Measurements from ENCODE around the gene IFNL1.
A peak's percentile ranks its signal among the peaks of the same experiment; 100 is the strongest.
"Not testable (repeated sequence)": the region's sequence is repeated elsewhere in the genome, so short reads cannot be mapped to it uniquely, and the experiment has no call there.

Gene IFNL1

DNA sequence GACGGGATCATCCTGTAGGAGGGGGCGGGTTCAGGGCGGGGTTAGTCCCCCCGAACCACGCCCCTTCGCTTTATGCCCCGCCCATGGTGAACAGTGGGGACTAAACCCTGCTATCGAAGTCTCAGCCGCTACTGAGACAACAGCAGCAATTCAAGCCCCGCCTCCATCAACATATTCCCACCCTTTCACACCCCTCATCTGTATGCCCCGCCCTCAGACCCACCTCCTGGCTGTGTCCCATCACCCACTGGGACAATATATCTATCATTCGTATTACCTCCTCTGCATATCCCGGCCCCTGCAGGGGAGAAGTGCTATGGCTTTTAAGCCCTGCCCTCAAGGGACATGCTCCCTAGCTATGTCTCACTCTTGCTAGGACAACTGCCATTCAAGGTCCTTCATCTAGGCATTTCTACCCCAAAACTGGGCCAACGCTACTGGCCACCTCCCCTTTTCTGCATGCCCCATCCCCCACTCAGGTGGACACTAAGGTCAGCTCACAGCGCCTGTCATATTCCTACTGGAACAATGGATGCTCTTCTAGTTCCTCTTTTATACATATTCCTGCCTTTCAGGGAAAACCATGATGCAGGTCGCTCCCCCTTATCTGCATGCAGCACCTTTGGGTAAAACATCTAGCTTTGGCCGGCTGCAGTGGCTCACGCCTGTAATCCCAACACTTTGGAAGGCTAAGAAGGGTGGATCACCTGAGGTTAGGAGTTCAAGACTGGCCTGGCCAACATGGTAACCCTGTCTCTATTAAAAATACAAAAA, 12.5 kb downstream of the IFNL1 start:
- DNase-seq (ENCODE audit: low read depth) = no peak

DNA sequence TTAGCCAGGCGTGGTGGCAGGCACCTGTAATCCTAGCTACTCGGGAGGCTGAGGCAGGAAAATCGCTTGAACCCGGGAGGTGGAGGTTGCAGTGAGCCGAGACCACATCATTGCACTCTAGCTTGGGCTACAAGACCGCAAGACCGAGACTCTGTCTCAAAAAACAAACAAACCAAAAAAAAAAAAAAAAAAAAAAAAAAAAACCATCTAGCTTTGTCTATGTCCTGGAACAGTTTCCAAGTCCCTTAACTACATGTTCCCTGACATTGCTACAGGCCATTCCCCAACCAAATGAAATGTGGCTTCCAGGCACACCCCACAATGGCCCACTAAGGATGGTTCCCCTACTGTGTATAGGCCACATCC, 13.1 kb downstream of the IFNL1 start:
- DNase-seq (ENCODE audit: low read depth) = not testable (repeated sequence)

DNA sequence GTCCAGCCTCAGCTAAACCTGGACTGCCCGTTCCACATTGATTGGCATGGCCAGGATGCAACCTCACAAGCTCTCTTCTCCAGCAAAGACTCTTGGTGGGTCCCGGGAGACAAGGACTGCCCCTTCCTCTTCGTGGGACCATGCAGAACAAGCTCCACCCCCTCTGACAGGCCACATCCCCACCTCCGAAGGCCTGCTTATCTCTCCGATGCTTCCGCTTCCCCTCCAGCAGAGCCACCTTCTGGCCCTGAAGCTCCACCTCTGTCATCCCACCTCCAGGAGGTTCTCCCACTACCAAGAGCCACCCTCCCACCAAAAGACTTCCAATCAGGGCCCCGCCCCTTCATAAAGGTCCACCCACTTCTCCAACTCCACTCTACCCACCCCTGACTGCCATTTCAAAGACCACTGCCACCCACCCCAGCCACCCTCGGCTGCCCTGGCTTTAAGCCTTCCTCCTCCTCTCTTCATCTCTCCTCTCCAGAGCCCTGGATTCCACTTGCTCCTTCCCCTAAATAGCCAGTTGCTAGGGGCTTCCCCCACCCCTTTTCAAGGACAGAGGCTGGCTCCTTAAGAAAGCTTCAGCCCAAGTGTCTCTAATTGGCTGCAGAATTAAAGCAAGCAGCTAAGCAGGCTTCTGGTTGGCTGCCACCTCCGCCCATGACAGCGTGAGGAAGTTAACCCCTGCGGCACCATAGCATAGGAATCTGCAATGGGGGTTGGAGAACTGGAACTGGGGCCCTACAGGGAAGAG, 14.5 kb downstream of the IFNL1 start:
- DNase-seq (ENCODE audit: low read depth) = peak; percentile 28

DNA sequence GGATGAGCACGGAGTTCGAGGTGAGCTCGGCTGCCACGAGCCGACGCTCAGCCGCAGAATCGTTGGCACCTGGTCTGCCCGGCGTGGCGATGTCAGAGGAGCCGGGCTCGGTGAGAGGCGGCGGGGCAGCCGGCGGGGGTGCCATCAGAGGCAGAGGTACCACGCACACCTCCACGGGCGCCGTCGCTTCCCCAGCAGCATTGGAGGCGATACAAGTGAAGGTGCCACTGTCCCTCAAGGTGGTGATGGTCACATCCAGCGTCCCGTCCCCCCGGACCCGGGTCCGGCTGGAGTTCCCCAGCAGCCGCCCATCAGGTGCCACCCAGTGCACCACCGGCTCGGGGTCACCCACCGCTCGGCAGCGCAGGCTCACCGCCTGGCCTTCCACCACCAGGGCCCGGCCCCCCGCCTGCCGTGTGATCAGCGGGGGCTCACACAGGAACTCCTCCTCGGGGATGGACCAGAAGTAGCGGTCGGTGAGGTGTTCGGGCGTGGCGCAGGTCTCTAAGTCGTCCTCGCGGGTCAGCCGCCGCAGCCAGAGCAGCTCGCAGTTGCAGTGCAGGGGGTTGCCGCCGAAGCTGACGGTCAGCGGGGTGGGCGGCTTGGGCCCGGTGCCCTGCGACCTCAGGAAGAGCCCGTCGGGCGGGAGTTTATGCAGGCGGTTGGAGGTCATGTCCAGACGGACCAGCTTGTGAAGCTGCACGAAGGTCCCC, 18.0 kb downstream of the IFNL1 start:
- no peak for DNase-seq (ENCODE audit: low read depth)

DNA sequence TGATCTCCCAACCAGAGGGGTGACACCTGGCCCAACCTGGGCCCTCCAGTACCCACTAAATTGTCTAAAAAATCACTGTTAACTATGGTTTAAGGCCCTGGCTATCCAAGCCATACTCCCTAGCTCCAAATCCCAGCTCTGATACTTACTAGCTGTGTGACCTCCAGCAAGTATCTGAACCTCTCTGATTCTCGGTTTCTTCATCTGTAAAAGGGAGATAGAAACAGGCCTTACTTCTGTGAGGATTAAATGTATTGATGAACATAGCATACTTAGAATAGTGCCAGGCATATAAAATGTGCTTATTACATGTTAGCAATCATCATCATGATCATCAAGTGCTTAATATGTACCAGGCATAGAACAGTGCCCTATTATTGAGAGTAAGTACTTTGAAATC, 19.7 kb downstream of the IFNL1 start:
- DNase-seq (ENCODE audit: low read depth) = no peak

DNA sequence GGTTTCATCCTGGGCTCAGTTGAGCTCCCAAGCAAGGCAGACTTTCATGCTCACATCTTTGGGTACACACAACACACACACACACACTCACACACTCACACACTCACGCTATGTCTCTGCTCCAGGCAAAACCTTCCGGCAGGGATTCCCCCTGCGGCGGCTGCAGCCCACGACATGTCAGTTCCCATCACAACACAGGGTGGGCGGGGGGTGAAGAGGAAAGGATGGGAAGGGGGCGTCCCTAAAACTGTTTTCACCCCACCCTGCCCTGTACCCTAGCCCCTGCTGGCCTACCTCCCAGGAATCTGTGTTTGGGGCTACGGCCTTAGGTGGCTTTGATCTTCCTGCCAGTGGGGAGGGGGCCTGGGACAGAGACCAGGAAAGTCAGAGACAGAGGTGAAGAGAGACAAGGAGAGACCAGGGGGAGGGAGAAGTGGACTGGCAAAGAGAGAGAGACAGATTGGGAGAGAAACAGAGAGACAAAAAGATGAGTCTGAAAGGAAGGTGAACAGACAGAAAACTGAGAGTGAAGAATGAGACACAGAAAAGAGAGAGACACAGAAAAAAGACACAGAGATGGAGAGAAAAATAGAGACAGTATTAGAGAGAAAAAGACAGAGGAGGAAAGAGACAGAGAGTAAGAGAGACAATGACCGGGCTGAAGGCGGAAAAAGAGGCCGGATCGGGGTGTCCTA, 20.6 kb downstream of the IFNL1 start:
- no peak for DNase-seq (ENCODE audit: low read depth)

DNA sequence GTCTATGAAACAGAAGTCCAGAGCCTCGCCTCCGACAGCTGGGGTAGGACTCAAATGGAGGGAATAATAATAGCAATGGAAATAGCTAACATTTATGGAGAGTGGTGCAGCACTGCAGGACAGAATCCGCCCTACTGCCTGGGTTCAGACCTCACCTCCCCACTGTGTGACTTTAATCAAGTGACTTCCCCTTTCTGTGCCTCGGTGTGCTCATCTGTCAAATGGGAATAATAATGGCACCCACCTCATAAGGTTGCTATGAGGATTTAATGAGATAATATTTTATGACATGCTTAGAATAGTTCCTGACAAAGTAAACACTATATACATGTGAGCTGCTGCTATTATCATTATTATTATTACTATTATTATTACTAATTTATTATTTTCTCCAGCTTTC, 21.3 kb downstream of the IFNL1 start:
- DNase-seq (ENCODE audit: low read depth) = no peak

DNA sequence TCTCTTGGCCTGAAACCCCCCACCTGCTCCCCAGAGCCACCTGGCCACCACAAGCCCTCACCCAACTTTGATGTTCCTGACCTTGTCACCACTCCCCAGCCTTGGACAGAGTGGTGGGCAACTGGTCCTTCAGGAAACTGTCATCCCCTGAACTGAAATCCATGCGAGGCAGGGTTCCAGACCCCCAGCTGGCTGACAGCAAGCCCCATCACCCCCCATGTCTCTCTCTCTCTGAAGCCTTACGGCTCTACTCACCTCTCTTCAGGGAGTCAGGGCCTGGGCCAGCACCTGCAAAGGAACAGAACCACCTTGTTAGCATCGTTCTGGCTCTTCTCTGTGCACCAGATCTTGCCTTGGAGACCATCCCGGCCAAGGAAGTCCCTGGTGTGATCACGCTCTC, 21.9 kb downstream of the IFNL1 start:
- DNase-seq (ENCODE audit: low read depth) = no peak

DNA sequence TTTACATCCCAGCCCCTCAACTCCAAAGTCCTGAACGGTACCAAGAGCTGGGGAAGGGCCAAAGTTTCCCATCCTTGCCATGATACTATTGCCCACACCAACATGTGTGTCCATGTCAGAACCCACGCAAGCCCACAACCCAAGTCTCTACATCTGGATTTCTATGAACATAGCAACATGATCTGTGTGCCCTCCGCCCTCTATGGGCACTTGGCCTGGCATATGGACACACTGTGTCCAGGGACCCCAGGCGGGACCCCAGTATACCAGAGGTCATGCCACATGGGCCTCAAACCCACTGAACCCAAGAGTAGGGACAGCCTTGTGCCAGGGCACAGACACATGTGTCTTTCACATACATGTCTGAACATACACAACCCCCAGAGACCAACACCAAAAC, 22.5 kb downstream of the IFNL1 start:
- no peak for DNase-seq (ENCODE audit: low read depth)

DNA sequence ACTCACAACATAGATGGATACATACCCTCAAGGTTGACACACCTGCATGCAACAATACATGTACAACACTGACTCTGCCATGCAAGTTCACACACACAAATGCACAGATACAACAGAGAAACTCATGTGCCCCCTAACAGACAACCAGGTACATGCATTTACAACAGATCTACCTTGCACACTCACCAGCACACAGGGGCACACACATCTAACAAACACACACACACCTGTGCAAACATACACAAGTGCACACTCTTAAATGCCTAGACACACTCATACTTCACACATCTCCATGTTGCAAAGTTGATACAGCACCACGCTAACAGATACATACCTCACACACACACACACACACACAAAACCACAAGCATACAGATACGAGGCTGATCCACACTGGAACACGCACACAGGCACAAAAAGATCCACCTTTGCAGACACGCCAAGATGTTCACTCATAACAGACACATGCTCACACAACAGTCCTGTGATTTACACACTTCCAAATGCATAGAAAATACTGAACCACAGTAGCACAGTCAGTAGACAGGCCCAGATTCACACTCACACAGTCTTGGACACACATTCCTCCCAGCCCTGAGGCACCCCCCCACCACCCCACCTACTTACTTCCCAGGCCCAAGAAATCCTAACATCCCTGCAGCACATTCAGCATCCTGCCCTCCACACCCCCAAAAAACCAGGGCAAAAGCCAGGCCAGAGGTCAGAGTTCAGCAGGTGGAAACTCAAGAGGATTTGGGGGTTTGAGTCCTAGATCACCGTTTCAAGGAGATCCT, 23.1 kb downstream of the IFNL1 start:
- DNase-seq (ENCODE audit: low read depth) = no peak

DNA sequence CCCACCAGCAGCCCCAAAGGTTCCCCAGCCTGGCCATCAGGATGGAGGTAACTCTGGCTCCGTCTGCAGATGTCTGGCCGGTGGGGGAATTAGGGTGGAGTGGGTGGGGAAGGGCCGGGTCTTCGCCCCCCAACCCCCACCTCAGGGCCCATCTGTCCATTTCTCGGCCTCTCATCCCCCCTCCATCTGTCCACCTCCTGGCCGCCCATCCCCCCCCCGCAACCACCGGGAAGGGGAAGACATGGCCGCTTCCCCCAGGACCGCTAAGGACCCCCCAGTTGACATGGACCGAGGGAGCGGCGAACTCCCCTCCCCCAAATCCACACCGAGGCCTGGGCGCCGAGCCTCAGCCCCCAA, 23.7 kb downstream of the IFNL1 start:
- no peak for DNase-seq (ENCODE audit: low read depth)

DNA sequence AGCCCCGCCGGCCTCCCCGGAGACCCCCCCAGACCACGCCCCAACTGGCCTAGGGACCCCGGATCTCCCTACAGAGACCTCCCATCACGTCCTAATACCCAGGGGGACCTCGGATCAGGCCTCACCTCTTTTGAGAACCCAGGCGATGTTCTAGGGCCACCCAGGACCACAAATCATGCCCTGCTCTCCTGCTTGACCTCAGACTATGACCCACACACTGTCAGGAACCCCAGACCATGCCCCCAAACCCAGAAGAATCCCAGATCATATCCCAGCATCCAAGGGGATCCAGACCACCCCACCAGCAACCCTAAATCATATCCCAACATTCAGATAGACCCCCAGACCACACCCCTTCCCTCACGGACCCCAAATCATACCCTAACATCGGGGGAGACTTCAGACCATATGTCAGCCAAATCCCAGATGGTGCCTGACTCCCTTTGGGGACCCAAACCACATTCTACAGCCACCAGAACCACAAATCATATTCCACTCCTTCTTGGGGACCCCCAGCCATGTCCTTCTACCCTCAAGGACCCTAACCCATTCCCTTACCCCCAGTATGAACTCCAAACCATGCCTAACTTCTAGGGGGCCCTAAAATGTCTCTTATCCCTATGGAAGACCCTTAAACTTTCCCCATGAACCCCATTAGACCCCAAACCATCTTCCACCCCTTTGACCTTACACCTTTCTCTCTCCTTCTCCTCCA, 25.1 kb downstream of the IFNL1 start:
- DNase-seq (ENCODE audit: low read depth) = no peak

DNA sequence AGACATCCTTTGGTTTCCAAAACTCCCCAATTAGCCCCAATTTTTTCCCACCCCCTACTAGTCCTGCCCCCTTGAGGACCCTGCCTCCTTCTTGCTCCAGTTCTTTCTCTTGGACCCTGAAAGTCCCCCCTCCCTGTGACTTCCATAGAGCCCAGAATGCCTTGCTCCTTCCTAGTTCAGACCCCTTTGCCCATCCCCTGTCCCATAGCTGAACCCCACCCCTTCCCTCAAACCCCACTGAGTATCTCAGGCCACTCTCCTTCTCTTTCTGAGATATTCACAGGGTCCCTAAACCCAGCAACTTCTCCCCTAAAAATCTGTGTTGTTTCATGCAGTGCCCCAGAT, 25.6 kb downstream of the IFNL1 start:
- DNase-seq (ENCODE audit: low read depth) = no peak

DNA sequence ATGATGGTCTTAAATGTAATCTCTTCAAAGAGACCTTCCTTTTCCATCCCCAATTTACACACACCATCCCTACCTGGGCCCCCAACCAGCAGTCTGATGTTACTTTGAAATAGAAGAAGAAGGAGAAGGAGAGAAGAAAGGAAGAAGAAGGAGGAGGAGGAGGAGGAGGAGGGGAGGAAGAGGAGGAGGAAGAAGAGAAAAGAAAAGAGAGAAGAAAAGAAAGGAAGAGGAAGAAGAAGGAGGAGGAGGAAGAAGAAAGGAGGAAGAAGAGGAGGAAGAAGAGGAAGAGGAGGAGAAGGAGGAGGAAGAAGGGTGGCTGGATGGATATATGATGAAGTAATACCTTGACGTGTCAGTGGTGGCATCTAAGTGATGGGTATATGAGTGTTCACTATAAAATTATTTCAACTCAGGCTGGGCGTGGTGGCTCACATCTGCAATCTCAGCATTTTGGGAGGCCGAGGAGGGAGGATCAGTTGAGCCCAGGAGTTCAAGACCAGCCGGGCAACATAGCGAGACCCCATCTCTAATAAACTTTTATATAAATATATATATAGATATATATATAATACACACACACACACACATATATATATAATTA, 28.1 kb downstream of the IFNL1 start:
- DNase-seq (ENCODE audit: low read depth) = no peak

DNA sequence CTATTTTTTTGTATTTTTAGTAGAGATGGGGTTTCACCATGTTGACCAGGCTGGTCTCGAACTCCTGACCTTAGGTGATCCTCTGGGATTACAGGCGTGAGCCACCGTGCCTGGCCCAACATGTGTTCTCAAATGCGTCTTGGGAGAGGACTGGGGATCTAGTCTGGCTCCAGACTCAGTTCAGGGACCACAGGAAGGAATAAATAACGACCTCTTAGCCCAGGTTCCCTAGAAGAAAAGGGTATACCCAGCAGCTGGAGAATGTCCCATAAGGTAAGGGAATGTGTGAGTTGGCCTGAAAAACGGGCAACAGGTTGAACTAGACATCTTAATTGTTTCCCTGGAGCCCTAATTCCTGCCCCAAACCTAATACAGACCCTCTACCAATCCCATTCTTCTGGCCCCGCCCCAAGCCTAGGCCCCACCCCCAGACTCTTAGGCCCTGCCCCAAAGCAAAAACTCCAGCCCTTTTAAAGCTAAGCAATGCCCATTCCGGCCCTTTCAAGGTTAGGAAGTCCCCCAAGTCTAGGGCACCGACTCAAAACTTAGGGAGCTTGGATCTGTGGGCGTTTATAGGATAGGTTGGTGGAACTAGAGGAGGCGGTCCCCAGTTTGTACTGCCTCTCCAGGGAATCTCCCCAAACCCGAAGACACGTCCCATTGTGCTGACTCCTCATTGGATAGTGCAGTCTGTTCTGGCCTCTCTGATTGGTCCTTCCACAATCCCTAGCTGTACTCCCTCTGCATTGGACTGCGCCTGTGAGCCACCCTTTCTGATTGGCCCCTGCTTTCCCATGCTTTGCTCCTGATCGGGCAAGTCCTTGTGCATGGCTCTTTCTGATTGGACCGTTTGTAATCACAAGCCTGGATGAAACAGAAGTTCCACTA, 29.8 kb downstream of the IFNL1 start:
- no peak for DNase-seq (ENCODE audit: low read depth)

DNA sequence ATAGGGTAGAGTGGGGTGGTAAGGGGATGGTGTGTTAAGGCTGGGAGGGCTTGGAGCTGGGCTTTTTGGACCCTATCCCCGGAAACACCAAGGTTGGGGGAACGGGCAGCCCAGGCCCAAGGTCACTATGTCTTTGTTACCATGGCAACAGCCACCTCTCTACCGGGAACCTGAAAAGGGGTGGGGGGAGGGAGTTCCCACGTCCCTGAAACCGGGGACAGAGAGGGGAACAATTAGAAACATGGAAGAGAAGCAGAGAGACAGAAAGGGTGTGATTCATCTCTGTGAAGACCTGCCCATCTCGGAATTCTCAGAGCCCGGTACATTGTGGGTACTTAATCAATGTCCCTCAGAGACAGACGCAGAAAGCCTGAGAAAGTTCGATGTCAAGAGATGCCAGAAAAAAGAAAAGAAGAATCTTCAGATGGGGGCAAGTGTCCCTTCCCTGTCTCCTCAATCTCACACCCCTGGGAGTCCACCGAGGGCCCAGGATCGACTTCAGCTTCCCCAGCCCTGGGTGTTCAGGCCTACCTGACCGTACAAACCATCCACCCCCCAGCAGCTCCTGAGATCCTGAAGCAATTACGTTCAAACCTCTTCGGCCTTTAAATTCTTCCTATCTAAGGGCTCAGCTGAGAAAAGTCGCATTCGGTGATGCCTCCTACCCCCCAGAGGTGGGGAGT, 31.3 kb downstream of the IFNL1 start:
- no peak for DNase-seq (ENCODE audit: low read depth)

DNA sequence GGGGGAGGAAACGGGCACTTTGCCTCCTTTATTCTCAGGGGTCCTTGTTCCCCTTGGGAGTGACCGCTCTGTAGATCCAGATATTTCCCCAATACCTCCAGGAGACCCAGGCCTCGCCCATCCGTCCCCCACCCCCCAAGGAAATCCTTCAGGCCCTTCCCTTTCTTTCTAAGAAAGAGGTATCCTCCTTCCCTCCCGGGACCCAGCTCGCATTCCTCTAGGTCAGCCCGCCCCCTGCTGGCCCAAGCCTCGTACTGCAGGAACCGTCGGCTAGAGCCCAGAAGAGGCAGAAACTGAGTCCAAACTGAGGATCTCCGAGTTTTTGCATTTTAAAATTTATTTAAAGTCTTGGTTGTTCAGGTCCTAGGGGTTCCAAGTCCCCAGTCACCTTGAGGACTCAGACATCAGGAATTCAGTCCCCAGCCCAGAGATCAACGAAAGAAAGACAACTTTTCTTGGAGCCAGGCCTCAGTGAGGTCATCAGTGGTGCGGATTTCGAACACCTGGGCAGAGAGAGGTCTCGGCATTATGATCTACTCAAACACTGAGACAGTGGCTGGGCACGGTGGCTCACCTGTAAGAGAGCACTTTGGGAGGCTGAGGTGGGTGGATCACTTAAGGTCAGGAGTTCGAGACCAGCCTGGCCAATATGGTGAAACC, 32.0 kb downstream of the IFNL1 start:
- DNase-seq (ENCODE audit: low read depth) = peak; percentile 76

DNA sequence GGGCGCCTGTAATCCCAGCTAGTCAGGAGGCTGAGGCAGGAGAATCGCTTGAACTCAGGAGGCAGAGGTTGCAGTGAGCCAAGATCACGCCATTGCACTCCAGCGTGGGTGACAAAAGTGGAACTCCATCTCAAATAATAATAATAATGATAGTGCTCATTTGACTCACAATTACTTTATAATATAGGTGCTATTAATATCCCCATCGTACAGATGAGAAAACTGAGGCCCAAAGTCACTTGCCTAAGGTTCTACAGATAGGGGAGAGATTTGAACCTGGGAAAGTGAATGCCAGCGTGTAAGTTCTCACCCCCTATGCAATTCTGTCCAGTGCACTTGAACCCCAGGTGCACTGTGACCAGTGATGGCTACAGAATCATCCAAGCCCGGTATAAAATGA, 33.7 kb downstream of the IFNL1 start:
- DNase-seq (ENCODE audit: low read depth) = no peak

DNA sequence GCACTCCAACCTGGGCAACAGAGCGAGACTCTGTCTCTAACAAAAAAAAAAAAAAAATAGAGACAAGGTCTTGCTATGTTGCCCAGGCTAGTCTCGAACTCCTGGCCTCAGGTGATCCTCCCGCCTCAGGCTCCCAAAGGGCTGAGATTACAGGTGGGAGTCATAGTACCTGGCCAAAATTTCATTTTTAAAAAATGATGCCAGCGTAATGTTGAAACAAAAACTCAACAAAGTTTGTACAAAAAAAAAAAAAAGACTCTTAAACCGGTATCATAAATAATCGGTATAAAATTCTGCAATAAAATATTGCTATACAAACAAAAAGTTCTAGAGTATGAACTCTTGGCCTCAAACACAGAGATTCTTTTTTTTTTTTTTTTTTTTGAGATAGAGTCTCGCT, 36.1 kb downstream of the IFNL1 start:
- DNase-seq (ENCODE audit: low read depth) = no peak

All from ELR (cell line).